ENCODE data around the gene ZNF326. TPM values are rescaled to one million over a fixed set of nuclear protein-coding genes. Genes with fewer than 3 reads are reported as not detected.

ZNF326 gene, protein sequence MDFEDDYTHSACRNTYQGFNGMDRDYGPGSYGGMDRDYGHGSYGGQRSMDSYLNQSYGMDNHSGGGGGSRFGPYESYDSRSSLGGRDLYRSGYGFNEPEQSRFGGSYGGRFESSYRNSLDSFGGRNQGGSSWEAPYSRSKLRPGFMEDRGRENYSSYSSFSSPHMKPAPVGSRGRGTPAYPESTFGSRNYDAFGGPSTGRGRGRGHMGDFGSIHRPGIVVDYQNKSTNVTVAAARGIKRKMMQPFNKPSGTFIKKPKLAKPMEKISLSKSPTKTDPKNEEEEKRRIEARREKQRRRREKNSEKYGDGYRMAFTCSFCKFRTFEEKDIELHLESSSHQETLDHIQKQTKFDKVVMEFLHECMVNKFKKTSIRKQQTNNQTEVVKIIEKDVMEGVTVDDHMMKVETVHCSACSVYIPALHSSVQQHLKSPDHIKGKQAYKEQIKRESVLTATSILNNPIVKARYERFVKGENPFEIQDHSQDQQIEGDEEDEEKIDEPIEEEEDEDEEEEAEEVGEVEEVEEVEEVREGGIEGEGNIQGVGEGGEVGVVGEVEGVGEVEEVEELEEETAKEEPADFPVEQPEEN
- total RNA-seq (2014; rRNA removed; shearing (Covaris generic); ENCODE audit: low replicate concordance), result 1.6 and 4.5 TPM in 2 replicates

GRCh38 chr1:89994805-89995597 is at the start of gene ZNF326:
ZNF326 (plus strand) TSS chr1:89995110; CDS start chr1:89995258, 148 bp downstream.
- in situ Hi-C loops (cut with HindIII; ENCODE audit: low pct_unique_long_range_greater_than_20kb, low sequenced_read_pairs), result no loop called here

DNA sequence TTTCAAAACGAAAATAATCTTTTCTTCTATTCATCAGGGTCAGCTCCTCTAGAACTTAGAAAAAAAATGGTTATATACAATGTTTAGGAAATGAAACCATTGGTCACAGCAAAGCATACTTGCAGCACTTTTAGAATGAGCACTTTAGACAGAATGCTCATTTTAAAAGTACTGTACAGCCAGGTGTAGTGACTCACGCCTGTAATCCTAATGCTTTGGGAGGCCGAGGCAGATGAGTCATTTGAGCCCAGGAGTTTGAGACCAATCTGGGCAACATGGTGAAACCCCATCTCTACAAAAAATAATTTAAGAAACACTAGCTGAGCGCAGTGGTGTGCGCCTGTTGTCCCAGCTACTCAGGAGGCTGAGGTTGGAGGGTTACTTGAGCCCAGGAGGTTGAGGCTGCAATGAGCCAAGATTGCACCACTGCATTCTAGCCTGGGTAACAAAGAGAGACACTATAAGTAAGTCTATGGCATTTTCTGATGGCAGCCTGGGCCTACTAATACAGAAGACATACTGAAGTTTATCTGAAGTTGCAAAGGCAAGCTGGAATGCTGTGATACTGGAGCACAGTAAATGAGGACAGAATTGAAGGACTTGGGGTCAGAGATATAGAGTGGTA is 48.9 kb upstream of the ZNF326 start:
- no peak for DNase-seq (ENCODE audit: low read depth)
- in situ Hi-C loops (cut with HindIII; ENCODE audit: low pct_unique_long_range_greater_than_20kb, low sequenced_read_pairs), result no loop called here

More at GRCh38 chr1:89994805-89995597, at the start of gene ZNF326:
- DNase-seq (ENCODE audit: low read depth), result peak; percentile 98

DNA sequence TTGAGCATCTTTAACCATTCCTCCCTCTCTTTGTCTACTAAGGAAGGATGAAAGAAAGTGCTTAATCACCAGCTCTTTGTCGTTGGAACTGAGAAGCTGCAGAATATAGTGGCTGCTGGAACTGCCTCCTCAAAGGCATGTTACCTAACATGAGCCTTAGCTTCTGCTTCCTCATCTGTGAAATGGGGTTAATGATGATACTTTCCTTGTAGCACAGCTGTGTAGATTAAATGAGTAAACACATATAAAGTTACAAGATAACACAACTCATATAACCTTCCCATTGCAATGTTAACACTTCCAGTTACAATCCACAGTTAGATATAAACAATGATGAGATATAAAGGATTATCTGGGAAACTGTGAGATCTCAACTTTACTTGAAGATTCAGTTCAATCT is 48.4 kb upstream of the ZNF326 start:
- in situ Hi-C loops (cut with HindIII; ENCODE audit: low pct_unique_long_range_greater_than_20kb, low sequenced_read_pairs), result no loop called here
- no peak for DNase-seq (ENCODE audit: low read depth)

- in situ Hi-C loops (cut with HindIII; ENCODE audit: low pct_unique_long_range_greater_than_20kb, low sequenced_read_pairs), result no loop called here
- DNase-seq (ENCODE audit: low read depth), result no peak
Measured at GRCh38 chr1:89948722-89949345, 46.1 kb upstream of the ZNF326 start.

DNA sequence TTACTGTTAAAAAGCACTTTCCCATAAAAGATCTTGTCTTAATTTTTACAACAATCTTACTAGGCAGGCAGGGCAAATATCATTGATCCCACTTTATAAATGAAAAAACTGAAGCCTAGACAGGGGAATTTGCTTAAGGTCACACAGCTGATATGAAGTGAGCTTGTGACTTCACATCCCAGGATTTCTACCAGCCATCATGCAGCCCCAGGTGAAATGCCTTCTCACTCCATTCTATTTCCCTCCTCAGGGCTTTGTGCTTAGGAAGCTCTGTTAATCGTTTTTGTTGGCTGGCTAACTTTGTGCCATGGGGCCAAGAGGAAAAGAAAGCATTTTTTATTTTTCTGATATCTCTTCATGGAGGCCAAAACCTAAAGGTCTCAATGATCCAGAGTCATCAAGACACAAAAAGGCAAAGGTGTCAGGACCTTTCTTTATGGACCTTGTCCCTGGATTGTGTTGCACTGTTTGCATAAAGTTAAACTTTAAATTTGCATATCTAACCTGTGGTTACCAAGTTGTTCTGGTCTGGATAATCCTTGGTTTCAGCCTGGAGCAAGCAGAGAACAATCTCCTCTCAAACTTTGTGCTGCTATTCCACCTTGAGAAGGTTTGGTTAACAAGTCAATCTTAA is 44.8 kb upstream of the ZNF326 start:
- in situ Hi-C loops (cut with HindIII; ENCODE audit: low pct_unique_long_range_greater_than_20kb, low sequenced_read_pairs), result no loop called here
- DNase-seq (ENCODE audit: low read depth), result peak; percentile 33

- in situ Hi-C loops (cut with HindIII; ENCODE audit: low pct_unique_long_range_greater_than_20kb, low sequenced_read_pairs), result no loop called here
- DNase-seq (ENCODE audit: low read depth), result no peak
Measured at GRCh38 chr1:89950703-89951102, 44.2 kb upstream of the ZNF326 start.

DNA sequence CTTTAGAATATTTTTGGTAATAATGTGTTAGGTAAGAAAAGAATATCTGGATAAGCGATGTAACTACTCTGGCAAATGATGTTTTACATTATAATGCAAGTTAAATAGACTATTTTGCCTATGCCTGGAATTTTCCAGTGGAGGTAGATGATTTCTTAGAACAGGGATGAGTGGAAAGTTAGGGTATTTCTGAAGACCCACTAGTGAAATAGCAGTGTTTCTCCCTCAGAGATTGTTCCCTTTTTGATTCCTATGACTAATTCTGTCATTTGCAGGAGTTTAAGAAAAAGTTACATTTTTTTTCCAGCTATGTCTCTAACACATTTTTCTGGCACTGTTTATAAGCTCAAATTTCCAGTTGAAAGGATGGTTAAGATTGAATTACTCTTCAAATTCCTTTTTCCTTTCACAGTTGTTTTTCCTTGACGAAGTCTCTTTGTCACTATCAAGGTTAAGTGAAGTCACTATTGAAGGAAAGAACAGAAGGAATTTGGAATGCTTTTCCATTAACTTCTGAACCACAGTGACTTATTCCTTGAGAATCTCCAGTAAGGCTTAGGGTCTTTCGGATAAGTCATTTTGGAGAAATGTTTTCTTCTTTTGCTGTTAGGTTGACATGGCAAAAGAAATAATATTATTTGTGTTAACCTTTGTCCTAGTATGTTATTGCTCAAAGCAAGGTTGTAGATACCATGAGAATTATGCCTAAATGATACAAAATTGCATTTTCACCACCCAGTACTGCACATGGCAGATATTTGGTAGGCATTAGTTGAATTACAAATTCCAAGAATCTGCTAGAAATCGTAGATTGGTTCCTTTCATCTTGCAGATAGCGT is 42.9 kb upstream of the ZNF326 start:
- peak; percentile 74 for DNase-seq (ENCODE audit: low read depth)
- in situ Hi-C loops (cut with HindIII; ENCODE audit: low pct_unique_long_range_greater_than_20kb, low sequenced_read_pairs), result no loop called here

GRCh38 chr1:89952605-89953130 is 42.2 kb upstream of the ZNF326 start:
- in situ Hi-C loops (cut with HindIII; ENCODE audit: low pct_unique_long_range_greater_than_20kb, low sequenced_read_pairs), result no loop called here

DNA sequence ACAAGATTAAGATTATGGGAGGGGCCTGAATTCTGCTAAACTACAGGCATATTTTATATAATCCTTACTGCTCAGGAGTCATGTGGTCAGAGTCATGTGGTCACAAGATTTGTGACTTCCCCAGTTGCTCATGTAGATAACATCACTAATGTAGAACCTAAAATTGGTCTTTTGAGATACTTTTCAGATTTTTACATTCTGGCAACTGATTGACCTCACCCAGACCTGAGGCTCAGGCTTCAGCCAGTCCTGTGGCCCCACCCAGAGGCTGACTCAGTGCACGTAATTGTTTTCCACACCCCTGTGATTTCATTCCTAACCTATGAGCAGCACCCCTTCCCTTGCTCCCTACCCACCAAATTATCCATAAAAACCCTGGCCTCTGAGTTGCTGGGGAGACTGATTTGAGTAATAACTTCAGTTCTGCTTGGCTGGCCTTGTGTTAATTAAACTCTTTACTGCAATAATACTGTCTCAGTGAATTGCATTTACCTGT is 41.7 kb upstream of the ZNF326 start:
- peak; percentile 94 for DNase-seq (ENCODE audit: low read depth)
- in situ Hi-C loops (cut with HindIII; ENCODE audit: low pct_unique_long_range_greater_than_20kb, low sequenced_read_pairs), result no loop called here

More at GRCh38 chr1:89952605-89953130, 42.2 kb upstream of the ZNF326 start:
- DNase-seq (ENCODE audit: low read depth), result no peak

DNA sequence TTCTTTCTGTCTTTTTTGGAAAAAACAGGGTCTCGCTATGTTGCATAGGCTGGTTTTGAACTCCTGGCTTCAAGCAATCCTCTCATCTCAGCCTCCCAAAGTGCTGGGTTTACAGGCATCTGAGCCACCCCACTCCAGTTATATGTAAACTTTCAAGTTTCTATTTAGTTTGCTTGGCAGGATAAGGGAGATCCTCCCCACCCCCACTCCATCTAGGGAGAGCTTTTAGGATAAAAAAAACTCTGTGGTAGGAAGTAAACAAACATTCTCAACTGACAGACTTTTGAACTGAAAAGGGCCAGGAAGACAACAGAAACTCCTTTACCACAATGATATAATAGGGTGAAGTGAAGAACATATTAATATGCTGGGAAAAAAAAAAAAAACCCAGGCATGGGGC is 41.0 kb upstream of the ZNF326 start:
- in situ Hi-C loops (cut with HindIII; ENCODE audit: low pct_unique_long_range_greater_than_20kb, low sequenced_read_pairs), result no loop called here

GRCh38 chr1:89954401-89954800 is 40.5 kb upstream of the ZNF326 start:
- DNase-seq (ENCODE audit: low read depth), result no peak
- in situ Hi-C loops (cut with HindIII; ENCODE audit: low pct_unique_long_range_greater_than_20kb, low sequenced_read_pairs), result no loop called here

More for the DNA sequence above, 41.0 kb upstream of the ZNF326 start:
- DNase-seq (ENCODE audit: low read depth), result peak; percentile 45

- no peak for DNase-seq (ENCODE audit: low read depth)
- in situ Hi-C loops (cut with HindIII; ENCODE audit: low pct_unique_long_range_greater_than_20kb, low sequenced_read_pairs), result no loop called here
Measured at GRCh38 chr1:89955311-89956205, 39.4 kb upstream of the ZNF326 start.

GRCh38 chr1:89957107-89957506 is 37.8 kb upstream of the ZNF326 start:
- in situ Hi-C loops (cut with HindIII; ENCODE audit: low pct_unique_long_range_greater_than_20kb, low sequenced_read_pairs), result no loop called here
- DNase-seq (ENCODE audit: low read depth), result no peak

GRCh38 chr1:89958851-89959654 is 35.9 kb upstream of the ZNF326 start:
- DNase-seq (ENCODE audit: low read depth), result no peak
- in situ Hi-C loops (cut with HindIII; ENCODE audit: low pct_unique_long_range_greater_than_20kb, low sequenced_read_pairs), result no loop called here

GRCh38 chr1:89959719-89960118 is 35.2 kb upstream of the ZNF326 start:
- in situ Hi-C loops (cut with HindIII; ENCODE audit: low pct_unique_long_range_greater_than_20kb, low sequenced_read_pairs), result no loop called here

More at GRCh38 chr1:89959719-89960118, 35.2 kb upstream of the ZNF326 start:
- no peak for DNase-seq (ENCODE audit: low read depth)
